WTC11 (cell line): ENCODE data around the gene ALK.

Source experiments
- CTCF ChIP-seq: fragments of 200-600 bp; IDR thresholded peaks from 2 replicates; pipeline ENCODE4 v1.8.0; 2022; ENCODE audit warnings: antibody characterized with exemption
- USF2 ChIP-seq: sonication (generic); formaldehyde crosslinking; IDR thresholded peaks from 2 replicates; pipeline ENCODE4 v1.8.1; 2023; ENCODE audit warnings: mild to moderate bottlenecking, missing genetic modification reagents, moderate library complexity

- TF ChIP-seq CTCF = no peak
- no peak for TF ChIP-seq USF2 (CRISPR knock-in tag)
Measured at GRCh38 chr2:29273685-29274611, 647.4 kb downstream of the ALK start.
